Transverse colon (tissue), 4 donors: ENCODE data around the gene ERMP1. TPM values are rescaled to one million over a fixed set of nuclear protein-coding genes. Genes with fewer than 3 reads are reported as not detected.

Experiments used
- DNase-seq: peaks from one replicate; pipeline ENCODE4 v3.0.0-alpha.2; 2019
- H3K27ac ChIP-seq, 4 donors: fragments of 200-600 bp; sonication (generic); 2 replicates each; pipeline ENCODE4 v1.5.1; 2016 to 2018; ENCODE audit warnings: inconsistent platforms in 4 of 4
- H3K27me3 ChIP-seq: fragments of 200-600 bp; sonication (generic); 2 replicates; pipeline ENCODE4 v1.5.1; 2017; ENCODE audit warnings: inconsistent platforms
- H3K36me3 ChIP-seq, 4 donors: fragments of 200-600 bp; sonication (generic); 2 replicates each; pipeline ENCODE4 v1.5.1; 2017 to 2019; ENCODE audit warnings: inconsistent platforms in 4 of 4
- H3K4me1 ChIP-seq, 4 donors: fragments of 200-600 bp; sonication (generic); 2 replicates each; pipeline ENCODE4 v1.5.1; 2017 to 2020; ENCODE audit warnings: inconsistent platforms in 4 of 4
- H3K4me3 ChIP-seq, 4 donors: fragments of 200-600 bp; sonication (generic); 1 replicate in 1 of 4; 2 replicates in 3 of 4; pipeline versions ENCODE4 v1.5.1 to v1.6.1; 2017 to 2019; ENCODE audit warnings: inconsistent platforms in 4 of 4
- H3K9me3 ChIP-seq, 2 donors: fragments of 200-600 bp; sonication (generic); 2 replicates each; pipeline ENCODE4 v1.5.1; 2017 to 2019; ENCODE audit warnings: inconsistent platforms in 2 of 2
- CTCF ChIP-seq, 5 experiments: fragments of 200-600 bp in 3 of 5; fragments of 450-650 bp in 2 of 5; sonication (generic) in 3 of 5; IDR thresholded peaks; 1 replicate in 2 of 5; 2 replicates in 3 of 5; pipeline ENCODE4 v1.5.1; 2016 to 2017; ENCODE audit warnings: antibody characterized with exemption in 5 of 5, inconsistent platforms in 3 of 5, mild to moderate bottlenecking in 2 of 5, moderate library complexity in 1 of 5
- EP300 ChIP-seq: sonication (generic); formaldehyde crosslinking; IDR thresholded peaks from one replicate; pipeline ENCODE4 v1.6.1; 2017; ENCODE audit warnings: antibody characterized with exemption, low read depth
- POLR2A ChIP-seq: fragments of 450-650 bp; IDR thresholded peaks from one replicate; pipeline ENCODE4 v1.6.1; 2016; ENCODE audit warnings: antibody characterized with exemption, mild to moderate bottlenecking, moderate library complexity
- POLR2AphosphoS5 ChIP-seq, 3 donors: sonication (generic); formaldehyde crosslinking; IDR thresholded peaks; one replicate each; pipeline ENCODE4 v1.6.1; 2016; ENCODE audit warnings: antibody characterized with exemption in 3 of 3
- WGBS, 2 donors: methylation state at CpG; one replicate each; pipeline ENCODE4 v1.1.5; 2018; ENCODE audit warnings: low coverage in 1 of 2; 5-methylcytosine and 5-hydroxymethylcytosine counted together
- in situ Hi-C, 4 donors: fragments of 200-750 bp; cut with MboI; loops; one replicate each; pipeline versions ENCODE4 v1.15.0 to v1.15.1; 2017; ENCODE audit warnings: low sequenced_read_pairs in 3 of 4, low pct_ligation_motif_present in 1 of 4, low pct_unique_long_range_greater_than_20kb in 1 of 4
- intact Hi-C: fragments of 100-400 bp; cut with DNase I; formaldehyde crosslinking; loops from one replicate; pipeline ENCODE4 v1.15.1; 2023; ENCODE audit warnings: low total_unique reads
- total RNA-seq, 4 donors: library from RNA; depleted of rRNA; stranded (reverse); fragments of >200 nt; gene quantifications; one replicate each; pipeline ENCODE4 v1.1.0, GENCODE V29; 2016

The ERMP1 gene
- total RNA-seq, 4 donors from 2014 or later, result 33.3 to 46.2 (median 34.8) TPM

GRCh38 chr9:5866685-5867084 is 33.8 kb upstream of the ERMP1 start:
- WGBS, 2 donors, result 75 to 85% methylated on average over 2 to 3 of the region's 3 CpGs
- Histone ChIP-seq H3K27ac (no peak overlapping the region), H3K36me3 (no peaks in the 10 kb centered on the region), H3K4me3 (no peak overlapping the region), H3K27me3 (no peaks in the 10 kb centered on the region), H3K4me1 (peaks cover 0 to 18% (median 3%) of the 10 kb centered on the region in 4 donors), H3K9me3 (no peaks in the 10 kb centered on the region)
- no peak for DNase-seq
- intact Hi-C loops (no loop called here), in situ Hi-C loops (no loop called here)
- TF ChIP-seq CTCF (IDR thresholded peaks at IDR 0.05), result no peak
- TF ChIP-seq EP300, result no peak
- TF ChIP-seq POLR2AphosphoS5 (IDR thresholded peaks at IDR 0.05), result no peak
- TF ChIP-seq POLR2A, result no peak

GRCh38 chr9:5866272-5866671 is 33.4 kb upstream of the ERMP1 start:
- 90 to 91% methylated on average over 1 to 2 of the region's 2 CpGs for WGBS, 2 donors
- Histone ChIP-seq H3K4me3 (no peak overlapping the region), H3K9me3 (no peaks in the 10 kb centered on the region), H3K27ac (no peak overlapping the region), H3K27me3 (no peaks in the 10 kb centered on the region), H3K4me1 (peaks cover 0 to 18% (median 3%) of the 10 kb centered on the region in 4 donors), H3K36me3 (no peaks in the 10 kb centered on the region)
- intact Hi-C loops, result no loop called here
- in situ Hi-C loops, result no loop called here
- TF ChIP-seq CTCF (IDR thresholded peaks at IDR 0.05) (no peak), EP300 (no peak), POLR2A (no peak), POLR2AphosphoS5 (IDR thresholded peaks at IDR 0.05) (no peak)
- no peak for DNase-seq

- in situ Hi-C loops, result no loop called here
- intact Hi-C loops, result no loop called here
- DNase-seq, result no peak
- H3K27me3 ChIP-seq, result no peaks in the 10 kb centered on the region
- TF ChIP-seq EP300, result no peak
- H3K36me3 ChIP-seq, result no peaks in the 10 kb centered on the region
- peaks cover 0 to 24% (median 3%) of the 10 kb centered on the region in 4 donors for H3K4me1 ChIP-seq
- 80 to 83% methylated on average over 1 to 4 of the region's 4 CpGs for WGBS, 2 donors
- H3K4me3 ChIP-seq, result no peak overlapping the region
- peak overlapping the region in 2 of 4 donors; percentile 60 for H3K27ac ChIP-seq
- no peaks in the 10 kb centered on the region for H3K9me3 ChIP-seq
Measured at GRCh38 chr9:5864446-5864845, 31.5 kb upstream of the ERMP1 start.

- no peak for TF ChIP-seq POLR2A
- TF ChIP-seq CTCF (IDR thresholded peaks at IDR 0.05), result no peak
- TF ChIP-seq POLR2AphosphoS5 (IDR thresholded peaks at IDR 0.05), result peak in 2 of 3 donors; percentile 51 to 67
- no peak for TF ChIP-seq EP300
- peak overlapping the region; percentile 59 to 70 (median 60) for H3K27ac ChIP-seq
- H3K4me1 ChIP-seq, result peaks cover 0 to 26% (median 3%) of the 10 kb centered on the region in 4 donors
- H3K36me3 ChIP-seq, result no peaks in the 10 kb centered on the region
- intact Hi-C loops (no loop called here), in situ Hi-C loops (no loop called here)
- H3K9me3 ChIP-seq, result no peaks in the 10 kb centered on the region
- H3K4me3 ChIP-seq, result no peak overlapping the region
- DNase-seq, result peak; percentile 80
- no peaks in the 10 kb centered on the region for H3K27me3 ChIP-seq
- WGBS, 2 donors, result 58 to 62% methylated on average over 2 of the region's 2 CpGs
Measured at GRCh38 chr9:5863092-5863746, 30.3 kb upstream of the ERMP1 start.

GRCh38 chr9:5858833-5859232 is 25.9 kb upstream of the ERMP1 start:
- Histone ChIP-seq H3K27me3 (no peaks in the 10 kb centered on the region), H3K36me3 (no peaks in the 10 kb centered on the region), H3K27ac (no peak overlapping the region), H3K4me1 (peaks cover 0 to 20% (median 3%) of the 10 kb centered on the region in 4 donors), H3K9me3 (no peaks in the 10 kb centered on the region), H3K4me3 (no peak overlapping the region)
- WGBS, 2 donors, result 43 to 72% methylated on average over 3 of the region's 3 CpGs
- in situ Hi-C loops, result no loop called here
- DNase-seq, result no peak
- TF ChIP-seq CTCF (IDR thresholded peaks at IDR 0.05) (no peak), POLR2AphosphoS5 (IDR thresholded peaks at IDR 0.05) (no peak), EP300 (no peak)
- intact Hi-C loops, result no loop called here
